GM12874 (cell line): ENCODE measurements around the gene RIBC1.

Source experiments
- CTCF ChIP-seq: IDR thresholded peaks from 2 replicates; pipeline ENCODE4 v1.5.1; 2011; ENCODE audit warnings: low read depth, mild to moderate bottlenecking, control low read depth, low read length, moderate library complexity; ENCODE audit not compliant: insufficient read depth

The RIBC1 gene

GRCh38 chrX:53479301-53479700 lies 56.6 kb downstream of the RIBC1 start:
- TF ChIP-seq CTCF: no peak
